HepG2 (cell line): ENCODE results near the gene ZBTB7A. TPM values are rescaled to one million over a fixed set of nuclear protein-coding genes. Genes with fewer than 3 reads are reported as not detected.

Source experiments
- ADNP ChIP-seq: sonication (generic); formaldehyde crosslinking; IDR thresholded peaks from 2 replicates; pipeline ENCODE4 v1.4.0; 2020; ENCODE audit warnings: missing genetic modification reagents
- CBFB ChIP-seq: sonication (generic); formaldehyde crosslinking; IDR thresholded peaks from 2 replicates; pipeline ENCODE4 v1.4.0; 2020; ENCODE audit warnings: missing genetic modification reagents
- ELF3 ChIP-seq: IDR thresholded peaks from 2 replicates; pipeline ENCODE4 v1.6.1; 2016; ENCODE audit warnings: missing genetic modification reagents, missing compliant biosample characterization
- HNF1B ChIP-seq: sonication (generic); formaldehyde crosslinking; IDR thresholded peaks from 2 replicates; pipeline ENCODE4 v1.5.1; 2020; ENCODE audit warnings: mild to moderate bottlenecking, moderate library complexity, missing genetic modification reagents
- KDM3A ChIP-seq: IDR thresholded peaks from 2 replicates; pipeline ENCODE4 v1.6.1; 2018; ENCODE audit warnings: low read depth, missing compliant biosample characterization
- MLLT10 ChIP-seq: sonication (generic); formaldehyde crosslinking; IDR thresholded peaks from 2 replicates; pipeline ENCODE4 v1.4.0; 2020; ENCODE audit warnings: missing genetic modification reagents
- RCOR2 ChIP-seq: IDR thresholded peaks from 2 replicates; pipeline ENCODE4 v1.6.1; 2016; ENCODE audit warnings: missing biosample characterization, missing genetic modification reagents
- SMAD9 ChIP-seq: sonication (generic); formaldehyde crosslinking; IDR thresholded peaks from 2 replicates; pipeline ENCODE4 v1.5.1; 2020; ENCODE audit warnings: mild to moderate bottlenecking, missing genetic modification reagents
- SOX5 ChIP-seq: IDR thresholded peaks from 2 replicates; pipeline ENCODE4 v1.6.1; 2016; ENCODE audit warnings: borderline replicate concordance
- SRF ChIP-seq: IDR thresholded peaks from 2 replicates; pipeline ENCODE4 v1.6.1; 2011; ENCODE audit warnings: mild to moderate bottlenecking, low read depth, low read length, moderate library complexity
- ZBTB34 ChIP-seq: sonication (generic); formaldehyde crosslinking; IDR thresholded peaks from 2 replicates; pipeline ENCODE4 v1.8.0; 2022; ENCODE audit warnings: mild to moderate bottlenecking, missing genetic modification reagents
- ZNF143 ChIP-seq: sonication (generic); formaldehyde crosslinking; IDR thresholded peaks from 2 replicates; pipeline ENCODE4 v1.4.0; 2020; ENCODE audit warnings: missing genetic modification reagents
- ZNF296 ChIP-seq: sonication (generic); formaldehyde crosslinking; conservative IDR thresholded peaks from 2 replicates; pipeline ENCODE4 v1.5.0; 2020; ENCODE audit warnings: mild to moderate bottlenecking, missing genetic modification reagents
- ZNF615 ChIP-seq: sonication (generic); formaldehyde crosslinking; IDR thresholded peaks from 2 replicates; pipeline ENCODE4 v1.5.0; 2020; ENCODE audit warnings: mild to moderate bottlenecking, missing genetic modification reagents, borderline replicate concordance
- ZNF790 ChIP-seq: sonication (generic); formaldehyde crosslinking; IDR thresholded peaks from 2 replicates; pipeline ENCODE4 v1.8.0; 2022; ENCODE audit warnings: missing genetic modification reagents, mild to moderate bottlenecking, borderline replicate concordance
- ZSCAN29 ChIP-seq: sonication (generic); formaldehyde crosslinking; conservative IDR thresholded peaks from 2 replicates; pipeline ENCODE4 v1.4.0; 2020; ENCODE audit warnings: mild to moderate bottlenecking, missing genetic modification reagents
- polyA plus RNA-seq, 8 experiments: library from polyadenylated mRNA; depleted of rRNA in 3 of 8; stranded (reverse) in 7 of 8; unstranded in 1 of 8; fragments of >200 nt; fragmentation: Illumina TruSeq in 4 of 8; extraction: Trizol in 4 of 8; gene quantifications; 2 replicates each; pipeline versions ENCODE4 v1.2.1 to v1.2.3, GENCODE V29; 2011 to 2016; ENCODE audit warnings: low read depth in 4 of 8, missing spikeins in 1 of 8, mixed read lengths in 1 of 8; ENCODE audit not compliant: insufficient read depth in 1 of 8
- total RNA-seq, 5 experiments: library from RNA; depleted of rRNA; stranded (reverse); fragments of >200 nt; fragmentation: Illumina TruSeq; extraction: Trizol; gene quantifications; 2 replicates each; pipeline ENCODE4 v1.2.3, GENCODE V29; 2016; ENCODE audit warnings: low read depth in 1 of 5
- TF ChIP-seq, protein P1 (sequence below): IDR thresholded peaks from 2 replicates; pipeline ENCODE4 v1.6.1; 2016; ENCODE audit warnings: low read depth
- TF ChIP-seq, protein P2 (sequence below), 2 experiments: IDR thresholded peaks; 2 replicates each; pipeline ENCODE4 v1.6.1; 2011 to 2012; ENCODE audit warnings: low read length in 2 of 2, borderline replicate concordance in 1 of 2, low read depth in 1 of 2, mild to moderate bottlenecking in 1 of 2, moderate library complexity in 1 of 2
- TF ChIP-seq, protein P3 (sequence below): sonication (generic); formaldehyde crosslinking; IDR thresholded peaks from 2 replicates; pipeline ENCODE4 v1.9.0; 2021; ENCODE audit warnings: missing genetic modification reagents, borderline replicate concordance

Gene ZBTB7A
- total and polyA plus RNA-seq, 2 of the 13 experiments (the other 11 are each of a cell fraction or from before 2014, with no cell fraction given), result 3.6 to 4.0 TPM

- TF ChIP-seq ADNP (CRISPR knock-in tag), result peak; percentile 86
- TF ChIP-seq ZNF790 (CRISPR knock-in tag), result 0 out of 2 replicates have a peak, but pooled peaks have one; percentile 11
- no peak for TF ChIP-seq ZNF615 (CRISPR knock-in tag)
- TF ChIP-seq, protein P1, sequence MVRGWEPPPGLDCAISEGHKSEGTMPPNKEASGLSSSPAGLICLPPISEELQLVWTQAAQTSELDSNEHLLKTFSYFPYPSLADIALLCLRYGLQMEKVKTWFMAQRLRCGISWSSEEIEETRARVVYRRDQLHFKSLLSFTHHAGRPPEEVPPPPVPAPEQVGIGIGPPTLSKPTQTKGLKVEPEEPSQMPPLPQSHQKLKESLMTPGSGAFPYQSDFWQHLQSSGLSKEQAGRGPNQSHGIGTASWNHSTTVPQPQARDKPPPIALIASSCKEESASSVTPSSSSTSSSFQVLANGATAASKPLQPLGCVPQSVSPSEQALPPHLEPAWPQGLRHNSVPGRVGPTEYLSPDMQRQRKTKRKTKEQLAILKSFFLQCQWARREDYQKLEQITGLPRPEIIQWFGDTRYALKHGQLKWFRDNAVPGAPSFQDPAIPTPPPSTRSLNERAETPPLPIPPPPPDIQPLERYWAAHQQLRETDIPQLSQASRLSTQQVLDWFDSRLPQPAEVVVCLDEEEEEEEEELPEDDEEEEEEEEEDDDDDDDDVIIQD, result no peak
- no peak for TF ChIP-seq ZBTB34 (CRISPR knock-in tag)
- TF ChIP-seq ZSCAN29, result no peak
- TF ChIP-seq, protein P2, sequence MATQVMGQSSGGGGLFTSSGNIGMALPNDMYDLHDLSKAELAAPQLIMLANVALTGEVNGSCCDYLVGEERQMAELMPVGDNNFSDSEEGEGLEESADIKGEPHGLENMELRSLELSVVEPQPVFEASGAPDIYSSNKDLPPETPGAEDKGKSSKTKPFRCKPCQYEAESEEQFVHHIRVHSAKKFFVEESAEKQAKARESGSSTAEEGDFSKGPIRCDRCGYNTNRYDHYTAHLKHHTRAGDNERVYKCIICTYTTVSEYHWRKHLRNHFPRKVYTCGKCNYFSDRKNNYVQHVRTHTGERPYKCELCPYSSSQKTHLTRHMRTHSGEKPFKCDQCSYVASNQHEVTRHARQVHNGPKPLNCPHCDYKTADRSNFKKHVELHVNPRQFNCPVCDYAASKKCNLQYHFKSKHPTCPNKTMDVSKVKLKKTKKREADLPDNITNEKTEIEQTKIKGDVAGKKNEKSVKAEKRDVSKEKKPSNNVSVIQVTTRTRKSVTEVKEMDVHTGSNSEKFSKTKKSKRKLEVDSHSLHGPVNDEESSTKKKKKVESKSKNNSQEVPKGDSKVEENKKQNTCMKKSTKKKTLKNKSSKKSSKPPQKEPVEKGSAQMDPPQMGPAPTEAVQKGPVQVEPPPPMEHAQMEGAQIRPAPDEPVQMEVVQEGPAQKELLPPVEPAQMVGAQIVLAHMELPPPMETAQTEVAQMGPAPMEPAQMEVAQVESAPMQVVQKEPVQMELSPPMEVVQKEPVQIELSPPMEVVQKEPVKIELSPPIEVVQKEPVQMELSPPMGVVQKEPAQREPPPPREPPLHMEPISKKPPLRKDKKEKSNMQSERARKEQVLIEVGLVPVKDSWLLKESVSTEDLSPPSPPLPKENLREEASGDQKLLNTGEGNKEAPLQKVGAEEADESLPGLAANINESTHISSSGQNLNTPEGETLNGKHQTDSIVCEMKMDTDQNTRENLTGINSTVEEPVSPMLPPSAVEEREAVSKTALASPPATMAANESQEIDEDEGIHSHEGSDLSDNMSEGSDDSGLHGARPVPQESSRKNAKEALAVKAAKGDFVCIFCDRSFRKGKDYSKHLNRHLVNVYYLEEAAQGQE (IDR thresholded peaks at IDR 0.05; ENCODE audit: borderline replicate concordance in 1 of 2, low read depth in 1 of 2, low read length in 2 of 2), result no peak
- no peak for TF ChIP-seq HNF1B (CRISPR knock-in tag)
- no peak for TF ChIP-seq ZNF296 (CRISPR knock-in tag)
- TF ChIP-seq RCOR2 (CRISPR knock-in tag), result peak; percentile 58; the same call in 1 of the 2 replicates
- TF ChIP-seq KDM3A, result no peak; the same call in 1 of the 2 replicates
- TF ChIP-seq SOX5 (CRISPR knock-in tag), result no peak
- no peak for TF ChIP-seq SRF
- TF ChIP-seq, protein P3, sequence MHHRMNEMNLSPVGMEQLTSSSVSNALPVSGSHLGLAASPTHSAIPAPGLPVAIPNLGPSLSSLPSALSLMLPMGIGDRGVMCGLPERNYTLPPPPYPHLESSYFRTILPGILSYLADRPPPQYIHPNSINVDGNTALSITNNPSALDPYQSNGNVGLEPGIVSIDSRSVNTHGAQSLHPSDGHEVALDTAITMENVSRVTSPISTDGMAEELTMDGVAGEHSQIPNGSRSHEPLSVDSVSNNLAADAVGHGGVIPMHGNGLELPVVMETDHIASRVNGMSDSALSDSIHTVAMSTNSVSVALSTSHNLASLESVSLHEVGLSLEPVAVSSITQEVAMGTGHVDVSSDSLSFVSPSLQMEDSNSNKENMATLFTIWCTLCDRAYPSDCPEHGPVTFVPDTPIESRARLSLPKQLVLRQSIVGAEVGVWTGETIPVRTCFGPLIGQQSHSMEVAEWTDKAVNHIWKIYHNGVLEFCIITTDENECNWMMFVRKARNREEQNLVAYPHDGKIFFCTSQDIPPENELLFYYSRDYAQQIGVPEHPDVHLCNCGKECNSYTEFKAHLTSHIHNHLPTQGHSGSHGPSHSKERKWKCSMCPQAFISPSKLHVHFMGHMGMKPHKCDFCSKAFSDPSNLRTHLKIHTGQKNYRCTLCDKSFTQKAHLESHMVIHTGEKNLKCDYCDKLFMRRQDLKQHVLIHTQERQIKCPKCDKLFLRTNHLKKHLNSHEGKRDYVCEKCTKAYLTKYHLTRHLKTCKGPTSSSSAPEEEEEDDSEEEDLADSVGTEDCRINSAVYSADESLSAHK (CRISPR knock-in tag), result no peak
- no peak for TF ChIP-seq MLLT10 (CRISPR knock-in tag)
- no peak for TF ChIP-seq CBFB (CRISPR knock-in tag)
- TF ChIP-seq ZNF143 (CRISPR knock-in tag), result no peak
- no peak for TF ChIP-seq SMAD9 (CRISPR knock-in tag)
- 0 out of 2 replicates have a peak, but pooled peaks have one; percentile 21 for TF ChIP-seq ELF3 (CRISPR knock-in tag)
Measured at GRCh38 chr19:4063369-4064148, 3.1 kb downstream of the ZBTB7A start (continued).
